Glutamatergic neuron (in vitro differentiated cells): ENCODE results near the gene IRS2. TPM values are rescaled to one million over a fixed set of nuclear protein-coding genes. Genes with fewer than 3 reads are reported as not detected.
A peak's percentile ranks its signal among the peaks of the same experiment; 100 is the strongest.

Source experiments
- DNase-seq: peaks from one replicate; pipeline ENCODE4 v3.0.0; 2022
- H3K27ac Mint-ChIP-seq: one replicate; pipeline ENCODE4 v1.8.0; 2020; ENCODE audit warnings: mild to moderate bottlenecking, mixed read lengths, inconsistent platforms; ENCODE audit not compliant: unreplicated experiment
- H3K27me3 Mint-ChIP-seq: one replicate; pipeline ENCODE4 v1.8.0; 2020; ENCODE audit warnings: mild to moderate bottlenecking, moderate library complexity, mixed read lengths, inconsistent platforms; ENCODE audit not compliant: unreplicated experiment
- H3K36me3 Mint-ChIP-seq: one replicate; pipeline ENCODE4 v1.8.0; 2020; ENCODE audit warnings: mild to moderate bottlenecking, mixed read lengths, inconsistent platforms; ENCODE audit not compliant: unreplicated experiment
- H3K4me1 Mint-ChIP-seq: one replicate; pipeline ENCODE4 v1.8.0; 2020; ENCODE audit warnings: mild to moderate bottlenecking, low read depth, mixed read lengths, inconsistent platforms; ENCODE audit not compliant: unreplicated experiment
- H3K4me3 Mint-ChIP-seq: one replicate; pipeline ENCODE4 v1.8.0; 2020; ENCODE audit warnings: mild to moderate bottlenecking, mixed read lengths, inconsistent platforms; ENCODE audit not compliant: unreplicated experiment
- H3K9me3 Mint-ChIP-seq: one replicate; pipeline ENCODE4 v1.8.0; 2020; ENCODE audit warnings: mild to moderate bottlenecking, moderate library complexity, mixed read lengths, inconsistent platforms; ENCODE audit not compliant: unreplicated experiment
- CTCF ChIP-seq: fragments of 200-600 bp; sonication (generic); IDR thresholded peaks from one replicate; pipeline ENCODE4 v1.5.0; 2021; ENCODE audit not compliant: partially characterized antibody, unreplicated experiment
- total RNA-seq: library from RNA; stranded (reverse); fragmentation: NEBNext Ultra II Directional; extraction: Animal tissue kit (Norgen Biotek cat#: 25700); gene quantifications from one replicate; pipeline ENCODE4 v1.2.1, GENCODE V29; 2021; ENCODE audit not compliant: unreplicated experiment

IRS2 gene
- total RNA-seq, 1 donor from 2014 or later: 27.0 TPM

GRCh38 chr13:109785141-109785891 is 1.1 kb downstream of the IRS2 start:
- Mint-ChIP-seq H3K4me1 (peaks cover 13% of the 10 kb centered on the region), H3K27me3 (peaks cover 5% of the 10 kb centered on the region), H3K4me3 (peak overlapping the region; percentile 78), H3K9me3 (peaks cover 2% of the 10 kb centered on the region), H3K27ac (peak overlapping the region; percentile 38), H3K36me3 (no peaks in the 10 kb centered on the region)
- no peak for TF ChIP-seq CTCF
- DNase-seq: peak; percentile 62

GRCh38 chr13:109784590-109785140 is 1.7 kb downstream of the IRS2 start:
- peak overlapping the region; percentile 78 for H3K4me3 Mint-ChIP-seq
- peaks cover 2% of the 10 kb centered on the region for H3K9me3 Mint-ChIP-seq
- no peak overlapping the region for H3K27ac Mint-ChIP-seq
- peaks cover 5% of the 10 kb centered on the region for H3K27me3 Mint-ChIP-seq
- H3K4me1 Mint-ChIP-seq: peaks cover 15% of the 10 kb centered on the region
- H3K36me3 Mint-ChIP-seq: no peaks in the 10 kb centered on the region
- DNase-seq: peak; percentile 92
- peak; percentile 72 for TF ChIP-seq CTCF

GRCh38 chr13:109783815-109784589 is 2.4 kb downstream of the IRS2 start:
- Mint-ChIP-seq H3K27me3 (peaks cover 6% of the 10 kb centered on the region), H3K36me3 (no peaks in the 10 kb centered on the region), H3K4me3 (peak overlapping the region; percentile 86), H3K27ac (no peak overlapping the region), H3K9me3 (peaks cover 2% of the 10 kb centered on the region), H3K4me1 (peaks cover 19% of the 10 kb centered on the region)
- DNase-seq: peak; percentile 41
- no peak for TF ChIP-seq CTCF

GRCh38 chr13:109783447-109783814 is 3.0 kb downstream of the IRS2 start:
- Mint-ChIP-seq H3K27ac (no peak overlapping the region), H3K4me3 (no peak overlapping the region), H3K27me3 (peaks cover 7% of the 10 kb centered on the region), H3K9me3 (peaks cover 2% of the 10 kb centered on the region), H3K4me1 (peaks cover 25% of the 10 kb centered on the region), H3K36me3 (no peaks in the 10 kb centered on the region)
- TF ChIP-seq CTCF: no peak
- peak; percentile 62 for DNase-seq
